SK-N-MC (cell line): Measurements from ENCODE around the gene INSYN2B.

Experiments used
- EZH2 ChIP-seq: fragments of 200-600 bp; sonication (generic); IDR thresholded peaks from one replicate; pipeline ENCODE4 v1.6.1; 2017; ENCODE audit warnings: antibody characterized with exemption
- POLR2AphosphoS5 ChIP-seq: IDR thresholded peaks from 2 replicates; pipeline ENCODE4 v1.6.1; 2012; ENCODE audit warnings: mild to moderate bottlenecking, low read depth, low read length, borderline replicate concordance

DNA sequence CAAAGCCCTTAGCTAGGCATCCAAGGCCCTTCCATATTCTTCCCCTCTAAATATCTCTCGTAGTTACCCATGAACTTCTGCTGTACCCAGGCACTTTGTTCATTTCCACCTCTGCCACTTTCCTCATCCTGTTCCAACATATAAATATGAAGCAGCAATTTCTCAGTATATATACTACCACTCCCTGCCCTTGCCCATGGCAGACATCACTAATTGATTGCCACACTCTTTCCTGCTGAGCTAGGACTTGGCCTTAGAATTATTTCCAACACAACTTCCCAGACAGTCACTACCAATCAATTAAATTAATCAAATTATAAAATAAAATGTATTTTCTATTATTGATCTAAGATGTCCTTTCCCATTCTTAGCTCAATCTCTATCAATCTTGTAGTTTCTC is 8.5 kb downstream of the INSYN2B start:
- TF ChIP-seq POLR2AphosphoS5: no peak
- no peak for TF ChIP-seq EZH2
